Melanocyte of skin (primary cell): ENCODE measurements around the gene SPTBN1. TPM values are rescaled to one million over a fixed set of nuclear protein-coding genes. Genes with fewer than 3 reads are reported as not detected.

Source experiments
- total RNA-seq, 2 donors: library from RNA; depleted of rRNA; stranded (reverse); fragments of >200 nt; gene quantifications; 2 replicates each; pipeline ENCODE4 v1.2.3, GENCODE V29; 2012

The SPTBN1 gene
- 100 to 1,000 TPM; 185 to 232 TPM for total RNA-seq

DNA sequence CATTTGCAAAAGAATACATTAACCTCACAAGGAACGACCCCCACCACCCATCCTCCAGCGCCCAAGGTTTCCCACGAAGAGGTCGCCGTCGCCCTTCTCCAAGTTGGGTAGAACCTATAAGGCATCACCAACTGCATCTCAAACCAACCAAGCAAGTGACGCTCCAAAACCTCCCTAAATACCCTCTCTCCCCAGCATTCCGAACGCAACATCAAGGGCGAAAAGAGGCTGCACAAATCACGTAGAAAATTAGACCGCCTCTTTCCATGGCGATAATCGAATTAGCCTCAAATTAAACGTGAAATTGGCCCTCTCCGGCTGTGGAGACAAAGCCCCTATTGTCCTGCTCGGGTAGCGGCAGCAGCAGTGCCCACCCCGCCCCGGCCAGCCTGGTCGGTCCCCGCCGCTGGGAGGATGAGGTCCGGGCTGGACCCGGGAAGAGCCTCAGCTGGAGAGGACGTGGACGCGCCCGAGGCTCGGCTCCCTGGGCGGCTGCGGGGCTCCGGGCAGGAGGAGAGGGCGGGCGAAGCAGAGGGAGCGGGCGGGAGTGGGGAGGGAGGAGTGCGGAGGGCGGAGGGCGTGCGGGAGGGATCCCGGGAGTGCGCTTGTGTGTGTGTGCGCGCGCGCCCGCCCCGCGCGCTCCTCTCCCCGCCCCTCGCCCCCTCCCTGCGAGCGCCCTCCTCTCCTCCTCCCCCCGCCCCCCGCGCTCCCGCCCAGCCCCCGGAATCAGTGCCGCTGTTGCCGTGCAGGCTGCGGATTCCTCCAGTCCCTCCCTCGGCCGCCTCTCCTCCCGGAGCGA is at the start of gene SPTBN1:
Gene SPTBN1, plus strand, starts transcription at position 765 of the 799 bp plus-strand sequence. CDS start 70,092 bp downstream, outside the sequence.

Other genes starting within 250 kb of the SPTBN1 start
- gene TSPYL6, start 200.1 kb upstream of the SPTBN1 start, total RNA-seq, result not detected